Measurements from ENCODE around the gene PIPOX. TPM values are rescaled to one million over a fixed set of nuclear protein-coding genes. Genes with fewer than 3 reads are reported as not detected.

Gene PIPOX
- total and polyA plus RNA-seq, 8 donors: 1.1 to 3.3 (median 2.2) TPM

GRCh38 chr17:29005936-29006511 lies 36.9 kb upstream of the PIPOX start, which contains the start of gene SEZ6:
TSS of gene SEZ6 (minus strand) at chr17:29006033. CDS start at chr17:29005869, 164 bp downstream.
- no peak within 1 kb of the TSS for H3K27ac ChIP-seq
- intact Hi-C loops (cut with DNase I): no loop called here
- no peaks in the 10 kb centered on the region for H3K9me3 ChIP-seq
- DNase-seq (peak; percentile 64 to 89 (median 76)), ATAC-seq (peak; percentile 98)
- peak in 1 of 2 donors; percentile 34 for TF ChIP-seq CTCF (IDR thresholded peaks at IDR 0.05)
- H3K4me1 ChIP-seq: peaks cover 0 to 11% of the 10 kb centered on the region in 2 donors
- H3K36me3 ChIP-seq: no peaks in the 10 kb centered on the region
- H3K27me3 ChIP-seq: peaks cover 34 to 98% of the 10 kb centered on the region in 2 donors
- no peak within 1 kb of the TSS for H3K4me3 ChIP-seq

- Histone ChIP-seq H3K9me3 (no peaks in the 10 kb centered on the region), H3K27ac (no peak overlapping the region), H3K36me3 (no peaks in the 10 kb centered on the region), H3K27me3 (peaks cover 34 to 93% of the 10 kb centered on the region in 2 donors), H3K4me3 (no peak overlapping the region), H3K4me1 (peaks cover 0 to 11% of the 10 kb centered on the region in 2 donors)
- no peak for ATAC-seq
- intact Hi-C loops (cut with DNase I): no loop called here
- no peak for TF ChIP-seq CTCF (IDR thresholded peaks at IDR 0.05)
- DNase-seq: no peak
Observed at GRCh38 chr17:29007456-29007855, 35.5 kb upstream of the PIPOX start.

GRCh38 chr17:29007860-29008455 lies 35.0 kb upstream of the PIPOX start:
- intact Hi-C loops (cut with DNase I): no loop called here
- Histone ChIP-seq H3K27ac (no peak overlapping the region), H3K36me3 (no peaks in the 10 kb centered on the region), H3K27me3 (peaks cover 34 to 88% of the 10 kb centered on the region in 2 donors), H3K9me3 (no peaks in the 10 kb centered on the region), H3K4me1 (peaks cover 0 to 11% of the 10 kb centered on the region in 2 donors), H3K4me3 (no peak overlapping the region)
- ATAC-seq: no peak
- no peak for DNase-seq
- TF ChIP-seq CTCF (IDR thresholded peaks at IDR 0.05): no peak

- Histone ChIP-seq H3K27me3 (peaks cover 29 to 82% of the 10 kb centered on the region in 2 donors), H3K27ac (no peak overlapping the region), H3K4me3 (no peak overlapping the region), H3K4me1 (peaks cover 0 to 11% of the 10 kb centered on the region in 2 donors), H3K36me3 (no peaks in the 10 kb centered on the region), H3K9me3 (no peaks in the 10 kb centered on the region)
- DNase-seq (no peak), ATAC-seq (no peak)
- TF ChIP-seq CTCF (IDR thresholded peaks at IDR 0.05): no peak
- intact Hi-C loops (cut with DNase I): no loop called here
Observed at GRCh38 chr17:29008591-29008990, 34.4 kb upstream of the PIPOX start.

- no peak overlapping the region for H3K4me3 ChIP-seq
- no peaks in the 10 kb centered on the region for H3K9me3 ChIP-seq
- intact Hi-C loops (cut with DNase I): no loop called here
- DNase-seq (no peak), ATAC-seq (no peak)
- peaks cover 0 to 11% of the 10 kb centered on the region in 2 donors for H3K4me1 ChIP-seq
- no peak overlapping the region for H3K27ac ChIP-seq
- H3K36me3 ChIP-seq: no peaks in the 10 kb centered on the region
- TF ChIP-seq CTCF (IDR thresholded peaks at IDR 0.05): no peak
- peaks cover 14 to 69% of the 10 kb centered on the region in 2 donors for H3K27me3 ChIP-seq
Observed at GRCh38 chr17:29010129-29010528, 32.8 kb upstream of the PIPOX start.

All from left lung (tissue), 10 donors.